PFSK-1 (cell line): ENCODE data around the gene LRMDA.

ENCODE experiments used
- FOXP2 ChIP-seq: optimal IDR thresholded peaks from 2 replicates; pipeline ENCODE3; 2011; ENCODE audit warnings: borderline replicate concordance, control low read depth, inconsistent platforms; ENCODE audit not compliant: insufficient read depth; ENCODE audit errors: extremely low read length, extremely low read depth
- POLR2AphosphoS5 ChIP-seq: IDR thresholded peaks from 2 replicates; pipeline ENCODE4 v1.6.1; 2012; ENCODE audit warnings: low read depth, mild to moderate bottlenecking, control low read depth, low read length, moderate library complexity
- SIN3A ChIP-seq: IDR thresholded peaks from 2 replicates; pipeline ENCODE4 v1.6.1; 2012; ENCODE audit warnings: mild to moderate bottlenecking, low read length, moderate library complexity, borderline replicate concordance; ENCODE audit not compliant: insufficient read depth
- TAF1 ChIP-seq: IDR thresholded peaks from 2 replicates; pipeline ENCODE4 v1.6.1; 2012; ENCODE audit warnings: low read length, control low read depth, borderline replicate concordance; ENCODE audit not compliant: insufficient read depth
- TF ChIP-seq, protein P1 (sequence below), 2 experiments: IDR thresholded peaks; 2 replicates each; pipeline versions ENCODE4 v1.6.1 to v1.8.0; 2011 to 2012; ENCODE audit warnings: low read depth in 2 of 2, low read length in 2 of 2, control low read depth in 1 of 2, inconsistent platforms in 1 of 2, mild to moderate bottlenecking in 1 of 2, moderate library complexity in 1 of 2; ENCODE audit not compliant: insufficient read depth in 1 of 2

The LRMDA gene

DNA sequence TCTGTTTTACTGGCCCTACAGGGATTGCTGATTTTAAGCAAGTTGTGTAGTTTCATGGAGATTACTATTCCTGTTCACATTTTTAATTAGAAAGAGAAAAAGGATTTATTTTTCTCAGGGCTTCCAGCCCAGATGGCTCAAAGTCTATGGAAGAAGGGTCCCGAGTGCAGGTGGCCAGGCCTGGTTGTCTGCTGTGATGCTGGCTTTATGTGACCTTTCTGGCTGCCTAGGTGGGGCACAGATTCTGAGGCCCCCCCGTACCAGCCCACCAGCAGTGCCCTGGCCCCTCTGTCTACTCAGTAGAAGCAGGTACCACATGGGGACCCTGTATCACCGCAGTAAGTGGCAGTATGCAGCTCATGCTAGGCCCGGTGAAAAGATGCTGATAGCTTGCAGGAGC, 426.5 kb downstream of the LRMDA start:
- TF ChIP-seq TAF1 (no peak), POLR2AphosphoS5 (no peak), SIN3A (no peak), FOXP2 (no peak)
- TF ChIP-seq, protein P1, sequence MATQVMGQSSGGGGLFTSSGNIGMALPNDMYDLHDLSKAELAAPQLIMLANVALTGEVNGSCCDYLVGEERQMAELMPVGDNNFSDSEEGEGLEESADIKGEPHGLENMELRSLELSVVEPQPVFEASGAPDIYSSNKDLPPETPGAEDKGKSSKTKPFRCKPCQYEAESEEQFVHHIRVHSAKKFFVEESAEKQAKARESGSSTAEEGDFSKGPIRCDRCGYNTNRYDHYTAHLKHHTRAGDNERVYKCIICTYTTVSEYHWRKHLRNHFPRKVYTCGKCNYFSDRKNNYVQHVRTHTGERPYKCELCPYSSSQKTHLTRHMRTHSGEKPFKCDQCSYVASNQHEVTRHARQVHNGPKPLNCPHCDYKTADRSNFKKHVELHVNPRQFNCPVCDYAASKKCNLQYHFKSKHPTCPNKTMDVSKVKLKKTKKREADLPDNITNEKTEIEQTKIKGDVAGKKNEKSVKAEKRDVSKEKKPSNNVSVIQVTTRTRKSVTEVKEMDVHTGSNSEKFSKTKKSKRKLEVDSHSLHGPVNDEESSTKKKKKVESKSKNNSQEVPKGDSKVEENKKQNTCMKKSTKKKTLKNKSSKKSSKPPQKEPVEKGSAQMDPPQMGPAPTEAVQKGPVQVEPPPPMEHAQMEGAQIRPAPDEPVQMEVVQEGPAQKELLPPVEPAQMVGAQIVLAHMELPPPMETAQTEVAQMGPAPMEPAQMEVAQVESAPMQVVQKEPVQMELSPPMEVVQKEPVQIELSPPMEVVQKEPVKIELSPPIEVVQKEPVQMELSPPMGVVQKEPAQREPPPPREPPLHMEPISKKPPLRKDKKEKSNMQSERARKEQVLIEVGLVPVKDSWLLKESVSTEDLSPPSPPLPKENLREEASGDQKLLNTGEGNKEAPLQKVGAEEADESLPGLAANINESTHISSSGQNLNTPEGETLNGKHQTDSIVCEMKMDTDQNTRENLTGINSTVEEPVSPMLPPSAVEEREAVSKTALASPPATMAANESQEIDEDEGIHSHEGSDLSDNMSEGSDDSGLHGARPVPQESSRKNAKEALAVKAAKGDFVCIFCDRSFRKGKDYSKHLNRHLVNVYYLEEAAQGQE (IDR thresholded peaks at IDR 0.05; ENCODE audit: insufficient read depth in 1 of 2, low read depth in 2 of 2, low read length in 2 of 2), result no peak

DNA sequence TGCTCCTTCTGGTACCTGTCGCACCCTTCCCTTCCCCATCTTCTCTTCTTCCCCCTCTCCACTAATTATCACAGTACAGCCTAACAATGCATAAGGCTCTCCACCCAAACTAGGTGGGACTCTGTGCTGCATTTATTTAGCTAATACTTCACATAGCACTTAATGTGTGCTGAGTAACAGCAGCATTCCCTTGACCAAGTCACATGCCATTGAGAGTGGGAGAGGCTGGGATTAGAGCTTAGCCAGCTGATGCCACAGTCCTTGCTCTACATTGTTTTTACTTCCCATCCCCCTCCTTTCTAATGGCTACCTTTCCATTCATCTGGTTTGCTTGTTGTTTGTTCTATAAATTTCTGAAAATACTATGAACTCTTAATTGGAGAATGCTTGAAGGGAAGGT, 426.9 kb downstream of the LRMDA start:
- TF ChIP-seq FOXP2 (no peak), TAF1 (no peak), SIN3A (no peak), POLR2AphosphoS5 (no peak)
- TF ChIP-seq, protein P1 (IDR thresholded peaks at IDR 0.05; ENCODE audit: insufficient read depth in 1 of 2, low read depth in 2 of 2, low read length in 2 of 2), result no peak

DNA sequence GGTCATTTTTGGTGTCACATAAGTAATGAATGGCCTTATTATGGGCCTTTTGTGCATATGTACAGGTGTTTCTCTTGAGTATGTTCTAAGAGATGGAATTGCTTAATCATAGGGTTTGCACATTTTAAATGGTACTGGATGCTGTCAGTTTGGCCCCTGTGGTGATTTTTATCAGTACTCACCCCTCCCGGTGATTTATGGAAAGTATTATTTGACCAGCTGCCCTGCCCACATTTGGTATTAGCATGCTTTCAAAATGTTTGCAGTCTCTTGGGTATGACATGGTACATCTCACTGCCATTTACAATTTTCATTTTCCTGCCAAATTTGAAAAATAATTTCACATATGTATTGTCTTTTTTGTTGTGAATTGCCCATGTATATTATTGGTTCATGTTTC, 427.7 kb downstream of the LRMDA start:
- no peak for TF ChIP-seq SIN3A
- TF ChIP-seq, protein P1 (IDR thresholded peaks at IDR 0.05; ENCODE audit: insufficient read depth in 1 of 2, low read depth in 2 of 2, low read length in 2 of 2), result no peak

DNA sequence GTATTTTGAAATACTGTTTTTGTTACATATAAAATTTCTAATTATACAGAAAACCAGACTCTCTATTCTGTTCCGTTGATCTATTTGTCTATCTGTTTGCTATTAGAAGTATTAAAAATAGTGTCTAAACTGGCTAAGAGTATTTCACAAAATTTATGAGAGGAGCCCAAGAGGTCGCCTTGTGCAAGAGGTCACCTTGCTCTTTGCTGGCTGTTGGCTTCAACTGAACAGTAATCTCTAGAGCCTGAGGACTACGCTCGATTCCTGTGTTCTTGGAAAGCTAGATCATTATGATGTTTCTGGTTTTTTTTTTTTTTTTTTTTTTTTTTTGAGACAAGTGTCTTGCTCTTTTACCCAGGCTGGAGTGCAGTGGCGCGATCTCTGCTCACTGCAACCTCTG, 428.6 kb downstream of the LRMDA start:
- TF ChIP-seq, protein P1 (IDR thresholded peaks at IDR 0.05; ENCODE audit: insufficient read depth in 1 of 2, low read depth in 2 of 2, low read length in 2 of 2), result no peak
- TF ChIP-seq FOXP2 (no peak), POLR2AphosphoS5 (no peak), SIN3A (no peak), TAF1 (no peak)

DNA sequence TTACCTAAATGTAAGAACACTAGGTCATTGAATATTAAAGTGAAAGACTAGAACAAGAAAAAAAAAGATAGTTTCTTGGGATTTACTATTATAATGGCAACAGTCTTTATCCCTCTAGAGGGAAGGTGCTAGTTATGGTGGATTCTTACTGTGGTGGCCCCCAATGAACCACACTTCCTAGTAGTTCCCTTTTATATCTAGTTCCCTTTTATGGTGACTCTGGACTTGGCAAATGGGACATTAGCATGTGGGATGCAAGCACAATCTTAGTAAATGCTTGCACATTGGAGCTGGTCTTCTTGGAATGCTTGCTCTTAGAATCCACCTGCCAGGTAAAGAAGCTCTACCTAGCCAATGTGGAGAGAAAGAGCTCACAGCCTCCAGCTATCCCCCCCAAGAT, 430.2 kb downstream of the LRMDA start:
- TF ChIP-seq, protein P1 (IDR thresholded peaks at IDR 0.05; ENCODE audit: insufficient read depth in 1 of 2, low read depth in 2 of 2, low read length in 2 of 2), result no peak
- TF ChIP-seq POLR2AphosphoS5 (no peak), FOXP2 (no peak), TAF1 (no peak), SIN3A (no peak)
